Left hindlimb (tissue), 1 donor: ENCODE data around the gene TBC1D22B.
A peak's percentile ranks its signal among the peaks of the same experiment; 100 is the strongest.

Experiments
- DNase-seq: peaks from one replicate; pipeline ENCODE4 v3.0.0-alpha.2; 2018

TBC1D22B gene

GRCh38 chr6:37239950-37240713, 17.4 kb upstream of the TBC1D22B start:
- peak; percentile 91 for DNase-seq

- no peak for DNase-seq
Observed at GRCh38 chr6:37241131-37241530, 16.4 kb upstream of the TBC1D22B start.

- no peak for DNase-seq
Observed at GRCh38 chr6:37241775-37242428, 15.7 kb upstream of the TBC1D22B start.

- DNase-seq: no peak
Observed at GRCh38 chr6:37242429-37243052, 15.0 kb upstream of the TBC1D22B start.

GRCh38 chr6:37243131-37243815, 14.3 kb upstream of the TBC1D22B start:
- DNase-seq: no peak

- DNase-seq: no peak
Observed at GRCh38 chr6:37243816-37244370, 13.7 kb upstream of the TBC1D22B start.

GRCh38 chr6:37244430-37245310, 12.9 kb upstream of the TBC1D22B start:
- DNase-seq: peak; percentile 87

GRCh38 chr6:37251211-37251780, 6.3 kb upstream of the TBC1D22B start:
- no peak for DNase-seq

- no peak for DNase-seq
Observed at GRCh38 chr6:37253486-37254007, 4.0 kb upstream of the TBC1D22B start.

- no peak for DNase-seq
Observed at GRCh38 chr6:37254881-37255280, 2.7 kb upstream of the TBC1D22B start.

GRCh38 chr6:37256692-37257319, 766 bp upstream of the TBC1D22B start:
- DNase-seq: no peak

GRCh38 chr6:37257320-37257633, 295 bp upstream of the TBC1D22B start:
- no peak for DNase-seq

GRCh38 chr6:37258405-37259105, 983 bp downstream of the TBC1D22B start:
- no peak for DNase-seq

- DNase-seq: no peak
Observed at GRCh38 chr6:37259191-37259590, 1.6 kb downstream of the TBC1D22B start.

- DNase-seq: no peak
Observed at GRCh38 chr6:37260040-37260439, 2.5 kb downstream of the TBC1D22B start.

- no peak for DNase-seq
Observed at GRCh38 chr6:37260444-37260843, 2.9 kb downstream of the TBC1D22B start.

GRCh38 chr6:37261198-37261597, 3.6 kb downstream of the TBC1D22B start:
- no peak for DNase-seq

- no peak for DNase-seq
Observed at GRCh38 chr6:37262446-37263026, 5.0 kb downstream of the TBC1D22B start.

GRCh38 chr6:37265001-37265400, 7.4 kb downstream of the TBC1D22B start:
- DNase-seq: no peak

- DNase-seq: no peak
Observed at GRCh38 chr6:37265860-37266259, 8.3 kb downstream of the TBC1D22B start.
